Chondrocyte (in vitro differentiated cells): ENCODE measurements around the gene NFATC2IP. TPM values are rescaled to one million over a fixed set of nuclear protein-coding genes. Genes with fewer than 3 reads are reported as not detected.

Experiments
- DNase-seq: peaks from one replicate; pipeline ENCODE4 v3.0.0; 2021; ENCODE audit warnings: mixed read lengths, low spot score
- H3K27ac Mint-ChIP-seq: one replicate; pipeline ENCODE4 v1.8.0; 2021; ENCODE audit warnings: mild to moderate bottlenecking, moderate library complexity, mixed read lengths; ENCODE audit not compliant: unreplicated experiment
- H3K27me3 Mint-ChIP-seq: 2 replicates; pipeline ENCODE4 v1.8.0; 2021; ENCODE audit warnings: low read depth, mixed read lengths
- H3K36me3 Mint-ChIP-seq: 2 replicates; pipeline ENCODE4 v1.8.0; 2021; ENCODE audit warnings: low read depth, mixed read lengths
- H3K4me1 Mint-ChIP-seq: 2 replicates; pipeline ENCODE4 v1.8.0; 2021; ENCODE audit warnings: low read depth, mild to moderate bottlenecking, mixed read lengths
- H3K4me3 Mint-ChIP-seq: one replicate; pipeline ENCODE4 v1.8.0; 2021; ENCODE audit warnings: mild to moderate bottlenecking, moderate library complexity, mixed read lengths; ENCODE audit not compliant: unreplicated experiment
- H3K9me3 Mint-ChIP-seq: 2 replicates; pipeline ENCODE4 v1.8.0; 2021; ENCODE audit warnings: low read depth, mixed read lengths
- CTCF ChIP-seq: fragments of 200-600 bp; sonication (generic); IDR thresholded peaks from 2 replicates; pipeline ENCODE4 v1.5.0; 2021; ENCODE audit warnings: antibody characterized with exemption, mild to moderate bottlenecking, moderate library complexity
- total RNA-seq: library from RNA; stranded (reverse); gene quantifications from 3 replicates; pipeline ENCODE4 v1.2.1, GENCODE V29; 2021

The NFATC2IP gene
- total RNA-seq, 1 donor from 2014 or later = 24.3 TPM

GRCh38 chr16:28989363-28989762, 38.6 kb downstream of the NFATC2IP start:
- H3K36me3 Mint-ChIP-seq = peaks cover 29% of the 10 kb centered on the region
- H3K4me3 Mint-ChIP-seq = no peak overlapping the region
- no peaks in the 10 kb centered on the region for H3K4me1 Mint-ChIP-seq
- H3K9me3 Mint-ChIP-seq = peaks cover 6% of the 10 kb centered on the region
- no peak overlapping the region for H3K27ac Mint-ChIP-seq
- H3K27me3 Mint-ChIP-seq = no peaks in the 10 kb centered on the region
- no peak for DNase-seq
- TF ChIP-seq CTCF = no peak

GRCh38 chr16:28990375-28991040, 39.8 kb downstream of the NFATC2IP start:
- Mint-ChIP-seq H3K36me3 (peaks cover 26% of the 10 kb centered on the region), H3K4me3 (no peak overlapping the region), H3K27me3 (no peaks in the 10 kb centered on the region), H3K27ac (no peak overlapping the region), H3K4me1 (no peaks in the 10 kb centered on the region), H3K9me3 (peaks cover 6% of the 10 kb centered on the region)
- TF ChIP-seq CTCF = no peak
- no peak for DNase-seq

- no peak for TF ChIP-seq CTCF
- no peak overlapping the region for H3K27ac Mint-ChIP-seq
Observed at GRCh38 chr16:28991687-28992086, 41.0 kb downstream of the NFATC2IP start.

GRCh38 chr16:28992496-28992895, 41.8 kb downstream of the NFATC2IP start:
- no peak overlapping the region for H3K4me3 Mint-ChIP-seq
- H3K27me3 Mint-ChIP-seq = peaks cover 2% of the 10 kb centered on the region
- H3K4me1 Mint-ChIP-seq = no peaks in the 10 kb centered on the region
- DNase-seq = no peak
- peaks cover 12% of the 10 kb centered on the region for H3K36me3 Mint-ChIP-seq
- no peak for TF ChIP-seq CTCF
- H3K27ac Mint-ChIP-seq = no peak overlapping the region
- H3K9me3 Mint-ChIP-seq = peaks cover under 1% of the 10 kb centered on the region

More at GRCh38 chr16:28991687-28992086, 41.0 kb downstream of the NFATC2IP start:
- H3K27me3 Mint-ChIP-seq = no peaks in the 10 kb centered on the region
- H3K36me3 Mint-ChIP-seq = peaks cover 18% of the 10 kb centered on the region
- H3K4me1 Mint-ChIP-seq = no peaks in the 10 kb centered on the region
- DNase-seq = no peak
- peaks cover 6% of the 10 kb centered on the region for H3K9me3 Mint-ChIP-seq
- no peak overlapping the region for H3K4me3 Mint-ChIP-seq

GRCh38 chr16:28998837-28999236, 48.1 kb downstream of the NFATC2IP start:
- Mint-ChIP-seq H3K36me3 (peaks cover 2% of the 10 kb centered on the region), H3K9me3 (no peaks in the 10 kb centered on the region), H3K4me3 (no peak overlapping the region), H3K27ac (no peak overlapping the region), H3K4me1 (no peaks in the 10 kb centered on the region), H3K27me3 (peaks cover 8% of the 10 kb centered on the region)
- no peak for TF ChIP-seq CTCF
- no peak for DNase-seq
